Upper lobe of left lung (tissue), 6 donors: ENCODE measurements around the gene DCANP1. TPM values are rescaled to one million over a fixed set of nuclear protein-coding genes. Genes with fewer than 3 reads are reported as not detected.
A peak's percentile ranks its signal among the peaks of the same experiment; 100 is the strongest.

Source experiments
- ATAC-seq, 2 donors: fragments of 200-7000 bp; cut with Tn5 transposase; one replicate each; pipeline ENCODE4 v1.9.1; 2022; ENCODE audit warnings: mild to moderate bottlenecking in 2 of 2, moderate library complexity in 2 of 2; ENCODE audit not compliant: low FRiP score in 2 of 2
- DNase-seq, 2 donors: peaks; one replicate each; pipeline ENCODE4 v3.0.0-alpha.2; 2019 to 2020
- H3K27ac ChIP-seq, 4 donors: fragments of 200-600 bp; sonication (generic); one replicate each; pipeline ENCODE4 v1.5.1; 2016 to 2019
- H3K27me3 ChIP-seq, 4 donors: fragments of 200-600 bp; sonication (generic); one replicate each; pipeline ENCODE4 v1.5.1; 2017 to 2019
- H3K36me3 ChIP-seq, 4 donors: fragments of 200-600 bp; sonication (generic); one replicate each; pipeline ENCODE4 v1.5.1; 2016 to 2019
- H3K4me1 ChIP-seq, 4 donors: fragments of 200-600 bp; sonication (generic); one replicate each; pipeline ENCODE4 v1.5.1; 2018 to 2019
- H3K4me3 ChIP-seq, 4 donors: fragments of 200-600 bp; sonication (generic); one replicate each; pipeline ENCODE4 v1.5.1; 2017 to 2019; ENCODE audit warnings: mild to moderate bottlenecking in 2 of 4, moderate library complexity in 1 of 4
- H3K9me3 ChIP-seq, 4 donors: fragments of 200-600 bp; sonication (generic); one replicate each; pipeline ENCODE4 v1.5.1; 2018 to 2019
- EP300 ChIP-seq, 4 donors: sonication (generic); formaldehyde crosslinking; IDR thresholded peaks; one replicate each; pipeline ENCODE4 v1.5.1; 2017; ENCODE audit warnings: antibody characterized with exemption in 4 of 4, control low read depth in 2 of 4
- POLR2A ChIP-seq, 4 donors: fragments of 450-650 bp; IDR thresholded peaks; one replicate each; pipeline ENCODE4 v1.5.1; 2016 to 2017; ENCODE audit warnings: antibody characterized with exemption in 4 of 4, mild to moderate bottlenecking in 2 of 4
- POLR2AphosphoS5 ChIP-seq, 2 donors: sonication (generic); formaldehyde crosslinking; IDR thresholded peaks; one replicate each; pipeline ENCODE4 v1.5.1; 2017; ENCODE audit warnings: antibody characterized with exemption in 2 of 2
- WGBS, 2 donors: methylation state at CpG; one replicate each; pipeline ENCODE4 v1.1.5; 2017 to 2018; 5-methylcytosine and 5-hydroxymethylcytosine counted together
- total RNA-seq, 6 donors: library from RNA; depleted of rRNA in 4 of 6; stranded (reverse); fragments of >200 nt in 4 of 6; gene quantifications; one replicate each; pipeline versions ENCODE4 v1.1.0 to v1.2.1, GENCODE V29; 2016 to 2021
- TF ChIP-seq, protein P1 (sequence below), 6 experiments: fragments of 450-650 bp in 4 of 6; fragments of 200-600 bp in 2 of 6; sonication (generic) in 2 of 6; IDR thresholded peaks; one replicate each; pipeline ENCODE4 v1.5.1; 2016 to 2019; ENCODE audit warnings: antibody characterized with exemption in 6 of 6
- donor health status: DM: no; HTN: no; CAD: no; lungs with moderate emphysema.
- donor health status: DM: no; HTN: yes; CAD: no; lungs with severe emphysema.

The DCANP1 gene
- total RNA-seq, 6 donors from 2014 or later = 0.11 to 1.0 (median 0.27) TPM; not detected in 2

DNA sequence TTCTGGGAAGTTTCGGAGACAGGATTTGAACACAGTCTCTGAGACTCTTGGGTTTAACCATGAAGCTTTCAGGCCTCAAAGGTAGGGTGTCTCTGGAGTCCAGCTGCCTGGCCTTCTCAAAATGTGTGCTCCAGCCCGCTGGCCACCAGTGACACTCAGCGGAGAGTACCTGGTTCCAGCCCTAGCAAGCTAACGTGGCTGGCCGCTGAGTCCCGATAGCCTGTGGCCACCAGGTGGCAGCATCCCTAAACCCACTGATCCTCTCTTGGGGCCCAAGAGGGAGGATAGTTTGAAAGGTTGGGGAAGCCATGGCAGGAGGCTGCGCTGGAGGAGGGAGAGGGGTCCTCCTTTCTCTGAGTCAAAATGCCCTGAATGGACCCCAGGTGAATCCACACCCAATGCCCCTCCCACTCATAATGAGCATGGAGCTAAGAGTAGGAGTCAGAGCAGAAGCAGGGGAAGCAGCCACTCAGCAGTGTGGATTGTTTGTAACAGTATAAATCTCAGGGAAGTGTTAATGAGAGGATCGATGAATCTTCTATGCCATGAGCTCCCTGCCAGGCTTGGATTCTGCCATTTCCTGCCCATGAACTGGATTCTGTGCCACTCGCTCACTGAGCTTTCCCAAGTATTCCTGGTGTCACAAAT lies 10.4 kb upstream of the DCANP1 start:
- ATAC-seq = peak; percentile 72 to 73

DNA sequence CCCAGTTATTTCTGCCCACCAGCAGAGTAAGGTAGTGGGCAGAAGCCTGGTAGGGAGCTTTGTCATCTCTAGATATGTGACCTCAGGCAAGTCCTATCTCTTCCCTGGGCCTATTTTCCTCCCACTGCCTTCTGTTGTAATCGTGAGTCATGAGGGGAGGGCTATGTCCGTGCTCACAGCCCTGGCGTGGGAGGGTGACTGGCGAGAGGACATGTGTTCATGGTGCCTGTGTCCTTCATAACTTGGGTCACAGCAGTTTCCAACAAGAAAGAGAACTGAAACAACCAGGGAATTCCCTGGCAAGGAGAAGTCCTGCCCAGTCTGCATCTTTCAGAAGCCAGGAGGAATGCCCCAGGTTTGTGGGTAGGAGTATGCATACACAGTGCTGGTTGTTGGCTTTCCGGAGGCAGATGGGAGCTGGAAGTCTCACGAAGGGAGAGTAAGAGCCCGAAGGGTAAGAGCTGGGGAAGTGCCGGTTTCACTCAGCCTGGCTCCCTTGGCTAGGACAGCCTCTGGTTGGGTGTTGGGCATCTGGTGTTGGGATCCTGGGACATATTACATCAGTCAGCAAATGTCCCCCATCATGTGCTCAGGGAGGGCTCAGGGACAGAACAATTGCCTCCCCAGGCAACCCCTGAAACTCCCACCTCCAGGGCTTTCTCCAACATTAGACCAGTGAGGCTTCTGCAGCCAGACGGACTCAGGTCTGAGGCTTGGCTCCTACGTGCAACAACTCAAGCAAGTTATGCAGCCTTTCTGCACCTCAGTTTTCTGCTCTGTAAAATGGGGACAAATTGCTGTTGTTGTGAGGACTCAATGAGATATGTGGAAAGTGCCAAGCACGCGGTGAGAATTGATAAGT lies 9.3 kb upstream of the DCANP1 start:
- H3K36me3 ChIP-seq = no peaks in the 10 kb centered on the region
- H3K4me1 ChIP-seq = peaks cover 14 to 31% (median 22%) of the 10 kb centered on the region in 4 donors
- H3K4me3 ChIP-seq = no peak overlapping the region
- no peaks in the 10 kb centered on the region for H3K27me3 ChIP-seq
- H3K9me3 ChIP-seq = no peaks in the 10 kb centered on the region
- WGBS, 2 donors = 71 to 89% methylated on average over 6 to 12 of the region's 12 CpGs
- DNase-seq (peak in 1 of 2 donors; percentile 78), ATAC-seq (peak; percentile 35 to 87)
- peak overlapping the region in 1 of 4 donors; percentile 61 for H3K27ac ChIP-seq
- TF ChIP-seq POLR2A (IDR thresholded peaks at IDR 0.05) = peak in 1 of 4 donors; percentile 45
- TF ChIP-seq EP300 (IDR thresholded peaks at IDR 0.05) = no peak
- TF ChIP-seq, protein P1, sequence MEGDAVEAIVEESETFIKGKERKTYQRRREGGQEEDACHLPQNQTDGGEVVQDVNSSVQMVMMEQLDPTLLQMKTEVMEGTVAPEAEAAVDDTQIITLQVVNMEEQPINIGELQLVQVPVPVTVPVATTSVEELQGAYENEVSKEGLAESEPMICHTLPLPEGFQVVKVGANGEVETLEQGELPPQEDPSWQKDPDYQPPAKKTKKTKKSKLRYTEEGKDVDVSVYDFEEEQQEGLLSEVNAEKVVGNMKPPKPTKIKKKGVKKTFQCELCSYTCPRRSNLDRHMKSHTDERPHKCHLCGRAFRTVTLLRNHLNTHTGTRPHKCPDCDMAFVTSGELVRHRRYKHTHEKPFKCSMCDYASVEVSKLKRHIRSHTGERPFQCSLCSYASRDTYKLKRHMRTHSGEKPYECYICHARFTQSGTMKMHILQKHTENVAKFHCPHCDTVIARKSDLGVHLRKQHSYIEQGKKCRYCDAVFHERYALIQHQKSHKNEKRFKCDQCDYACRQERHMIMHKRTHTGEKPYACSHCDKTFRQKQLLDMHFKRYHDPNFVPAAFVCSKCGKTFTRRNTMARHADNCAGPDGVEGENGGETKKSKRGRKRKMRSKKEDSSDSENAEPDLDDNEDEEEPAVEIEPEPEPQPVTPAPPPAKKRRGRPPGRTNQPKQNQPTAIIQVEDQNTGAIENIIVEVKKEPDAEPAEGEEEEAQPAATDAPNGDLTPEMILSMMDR (IDR thresholded peaks at IDR 0.05) = no peak
- TF ChIP-seq POLR2AphosphoS5 (IDR thresholded peaks at IDR 0.05) = peak; percentile 57 to 58

More for the DNA sequence above, 10.4 kb upstream of the DCANP1 start:
- H3K27me3 ChIP-seq = no peaks in the 10 kb centered on the region
- no peak overlapping the region for H3K27ac ChIP-seq
- H3K9me3 ChIP-seq = no peaks in the 10 kb centered on the region
- WGBS, 2 donors = 47 to 51% methylated on average over 8 to 9 of the region's 9 CpGs
- peak in 1 of 2 donors; percentile 71 for DNase-seq
- H3K4me1 ChIP-seq = peaks cover 14 to 36% (median 26%) of the 10 kb centered on the region in 4 donors
- no peak overlapping the region for H3K4me3 ChIP-seq
- H3K36me3 ChIP-seq = no peaks in the 10 kb centered on the region
- TF ChIP-seq EP300 (IDR thresholded peaks at IDR 0.05) (no peak), POLR2AphosphoS5 (IDR thresholded peaks at IDR 0.05) (no peak), POLR2A (IDR thresholded peaks at IDR 0.05) (no peak)
- TF ChIP-seq, protein P1 (IDR thresholded peaks at IDR 0.05) = peak; percentile 58 to 74 (median 64)

DNA sequence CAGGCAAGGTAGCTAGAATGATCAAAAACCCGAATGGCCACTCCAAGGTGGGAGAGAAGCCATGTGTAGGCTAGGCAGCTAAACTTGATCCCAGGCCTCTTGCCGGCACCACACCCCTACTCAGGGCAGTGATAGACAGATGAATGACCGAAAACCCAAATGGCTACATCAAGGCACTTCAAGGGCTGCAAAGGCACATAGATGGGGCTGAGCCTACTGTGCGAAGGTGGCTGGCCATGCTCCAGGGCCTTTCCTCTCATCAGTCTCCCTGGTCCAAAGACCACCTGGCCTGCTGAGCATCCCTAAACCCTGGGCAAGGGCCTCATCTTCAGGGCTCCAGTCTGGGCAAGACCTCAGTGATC lies 8.7 kb upstream of the DCANP1 start:
- ATAC-seq (no peak), DNase-seq (no peak)
- H3K27ac ChIP-seq = peak overlapping the region in 1 of 4 donors; percentile 59

GRCh38 chr5:135454946-135455345 lies 7.8 kb upstream of the DCANP1 start:
- WGBS, 2 donors = 93 to 100% methylated on average over 3 of the region's 3 CpGs
- Histone ChIP-seq H3K36me3 (no peaks in the 10 kb centered on the region), H3K4me1 (peaks cover 14 to 31% (median 22%) of the 10 kb centered on the region in 4 donors), H3K9me3 (no peaks in the 10 kb centered on the region), H3K4me3 (no peak overlapping the region), H3K27me3 (no peaks in the 10 kb centered on the region), H3K27ac (no peak overlapping the region)
- TF ChIP-seq EP300 (IDR thresholded peaks at IDR 0.05) = no peak
- DNase-seq (peak in 1 of 2 donors; percentile 13), ATAC-seq (no peak)

More for the DNA sequence above, 8.7 kb upstream of the DCANP1 start:
- 68 to 73% methylated on average over 3 to 4 of the region's 4 CpGs for whole genome bisulfite sequencing, 2 donors
- Histone ChIP-seq H3K4me1 (peaks cover 14 to 31% (median 22%) of the 10 kb centered on the region in 4 donors), H3K36me3 (no peaks in the 10 kb centered on the region), H3K4me3 (no peak overlapping the region), H3K9me3 (no peaks in the 10 kb centered on the region), H3K27me3 (no peaks in the 10 kb centered on the region)
- TF ChIP-seq, protein P1 (IDR thresholded peaks at IDR 0.05) = no peak
- TF ChIP-seq EP300 (IDR thresholded peaks at IDR 0.05) (no peak), POLR2AphosphoS5 (IDR thresholded peaks at IDR 0.05) (no peak), POLR2A (IDR thresholded peaks at IDR 0.05) (no peak)

DNA sequence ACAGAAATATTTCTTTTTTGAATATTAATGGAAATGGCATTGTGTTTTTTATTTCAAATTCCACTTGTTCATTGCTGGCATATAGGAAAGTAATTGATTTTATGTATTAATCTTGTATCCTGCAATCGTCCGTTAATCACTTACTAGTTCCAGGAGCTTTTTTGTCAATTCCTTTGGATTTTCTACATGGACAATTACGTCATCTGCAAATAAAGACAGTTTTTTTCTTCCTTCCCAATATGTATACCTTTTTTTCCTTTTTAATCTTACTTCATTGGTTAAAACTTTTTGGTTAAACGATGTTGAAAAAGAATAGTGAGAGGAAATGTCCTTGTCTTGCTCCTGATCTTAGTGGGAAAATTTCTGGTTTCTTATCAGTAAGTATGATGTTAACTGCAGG lies 6.5 kb upstream of the DCANP1 start:
- no peak for ATAC-seq
- no peaks in the 10 kb centered on the region for H3K27me3 ChIP-seq

More for the DNA sequence above, 6.5 kb upstream of the DCANP1 start:
- no peaks in the 10 kb centered on the region for H3K9me3 ChIP-seq
- DNase-seq = no peak
- no peaks in the 10 kb centered on the region for H3K36me3 ChIP-seq
- no peak for TF ChIP-seq POLR2A (IDR thresholded peaks at IDR 0.05)
- no peak for TF ChIP-seq EP300 (IDR thresholded peaks at IDR 0.05)
- no peak for TF ChIP-seq POLR2AphosphoS5 (IDR thresholded peaks at IDR 0.05)
- TF ChIP-seq, protein P1 (IDR thresholded peaks at IDR 0.05) = no peak
- H3K27ac ChIP-seq = no peak overlapping the region
- H3K4me3 ChIP-seq = no peak overlapping the region
- 79 to 82% methylated on average over 4 of the region's 4 CpGs for WGBS, 2 donors
- H3K4me1 ChIP-seq = peaks cover 8 to 24% (median 12%) of the 10 kb centered on the region in 4 donors
